H1 (cell line): ENCODE data around the gene KLK10. TPM values are rescaled to one million over a fixed set of nuclear protein-coding genes. Genes with fewer than 3 reads are reported as not detected.

Experiments used
- CTCF ChIA-PET: fragments of 300-600 bp; sonication (Branson Sonifier 250); formaldehyde crosslinking; loops from one replicate; lab custom pipeline; 2021; ENCODE audit not compliant: partially characterized antibody; lab: Charles Lee
- POLR2A ChIA-PET: fragments of 300-600 bp; sonication (Branson Sonifier 250); formaldehyde crosslinking; loops from one replicate; lab custom pipeline; 2021; ENCODE audit warnings: inconsistent platforms; ENCODE audit not compliant: partially characterized antibody; lab: Charles Lee
- DNase-seq, 2 experiments: peaks; one replicate each; pipeline versions ENCODE4 v3.0.0 to v3.0.0-alpha.2; 2010 to 2022; ENCODE audit warnings: low spot score in 2 of 2, low read depth in 1 of 2, mixed read lengths in 1 of 2
- FAIRE-seq: peaks from 2 replicates; lab custom pipeline; 2011; peaks lifted over from hg19 to GRCh38; lab: Jason Lieb, UNC
- H2AFZ ChIP-seq: 2 replicates; pipeline ENCODE4 v1.8.1; 2012; ENCODE audit warnings: low read length, inconsistent platforms
- H2AK5ac ChIP-seq: 2 replicates; pipeline ENCODE4 v1.6.1; 2013; ENCODE audit warnings: low read depth, low read length
- H2BK120ac ChIP-seq: replicated peaks from 2 replicates; pipeline ENCODE3; 2013; ENCODE audit warnings: low read depth, low read length, inconsistent platforms
- H2BK12ac ChIP-seq: 2 replicates; pipeline ENCODE4 v1.6.1; 2013; ENCODE audit warnings: low read depth, low read length
- H2BK15ac ChIP-seq: 2 replicates; pipeline ENCODE4 v1.6.1; 2013; ENCODE audit warnings: low read length
- H2BK20ac ChIP-seq: 2 replicates; pipeline ENCODE4 v1.6.1; 2013; ENCODE audit warnings: low read length
- H2BK5ac ChIP-seq: 2 replicates; pipeline ENCODE4 v1.6.1; 2013; ENCODE audit warnings: low read depth, low read length
- H3K14ac ChIP-seq: 2 replicates; pipeline ENCODE4 v1.6.1; 2013; ENCODE audit warnings: inconsistent platforms; ENCODE audit not compliant: insufficient read length
- H3K18ac ChIP-seq: 2 replicates; pipeline ENCODE4 v1.6.1; 2013; ENCODE audit warnings: low read length; ENCODE audit errors: extremely low read depth
- H3K23ac ChIP-seq: 2 replicates; pipeline ENCODE4 v1.6.1; 2013; ENCODE audit warnings: inconsistent platforms; ENCODE audit not compliant: insufficient read length
- H3K23me2 ChIP-seq: 2 replicates; pipeline ENCODE4 v1.6.1; 2013; ENCODE audit warnings: low read depth, low read length
- H3K27ac ChIP-seq: 2 replicates; pipeline ENCODE4 v1.6.1; 2011; ENCODE audit warnings: low read depth, low read length, inconsistent platforms
- H3K27me3 ChIP-seq, 4 experiments: replicated peaks in 1 of 4; 1 replicate in 1 of 4; 2 replicates in 3 of 4; pipeline versions ENCODE4 v1.6.1 to v1.8.1; 2011 to 2013; ENCODE audit warnings: low read length in 3 of 4, mild to moderate bottlenecking in 3 of 4, inconsistent platforms in 2 of 4, mixed read lengths in 2 of 4, moderate library complexity in 1 of 4; ENCODE audit not compliant: control insufficient read depth in 3 of 4, insufficient read depth in 3 of 4; ENCODE audit errors: extremely low read depth in 1 of 4
- H3K36me3 ChIP-seq, 4 experiments: 2 replicates each; pipeline versions ENCODE4 v1.6.1 to v1.8.1; 2011 to 2013; ENCODE audit warnings: mild to moderate bottlenecking in 4 of 4, low read length in 3 of 4, moderate library complexity in 2 of 4, control low read depth in 1 of 4, inconsistent platforms in 1 of 4; ENCODE audit not compliant: insufficient read depth in 4 of 4, control insufficient read depth in 2 of 4
- H3K4ac ChIP-seq: replicated peaks from 2 replicates; pipeline ENCODE3; 2013; ENCODE audit warnings: low read length, low read depth, mixed read lengths, inconsistent platforms; ENCODE audit not compliant: insufficient read length
- H3K4me1 ChIP-seq, 4 experiments: replicated peaks in 1 of 4; 1 replicate in 1 of 4; 2 replicates in 3 of 4; pipeline versions ENCODE4 v1.6.1 to v1.8.1; 2011 to 2013; ENCODE audit warnings: low read length in 3 of 4, inconsistent platforms in 2 of 4, mixed read lengths in 1 of 4; ENCODE audit not compliant: insufficient read depth in 4 of 4, control insufficient read depth in 3 of 4
- H3K4me2 ChIP-seq, 2 experiments: 2 replicates each; pipeline versions ENCODE4 v1.6.1 to v1.8.1; 2011 to 2013; ENCODE audit warnings: low read depth in 2 of 2, low read length in 2 of 2, control low read depth in 1 of 2, inconsistent platforms in 1 of 2, mild to moderate bottlenecking in 1 of 2; ENCODE audit not compliant: insufficient read depth in 1 of 2
- H3K4me3 ChIP-seq, 4 experiments: fragments of 200-600, 300-600 bp in 1 of 4; sonication (generic), shearing (Covaris generic), sonication (Bioruptor Twin) in 1 of 4; 2 replicates each; pipeline versions ENCODE4 v1.5.1 to v1.8.1; 2011 to 2016; ENCODE audit warnings: low read length in 4 of 4, low read depth in 3 of 4, control low read depth in 2 of 4, inconsistent platforms in 2 of 4, mild to moderate bottlenecking in 2 of 4, mixed read lengths in 1 of 4, moderate library complexity in 1 of 4; ENCODE audit not compliant: insufficient read depth in 2 of 4; ENCODE audit errors: extremely low read depth in 1 of 4
- H3K56ac ChIP-seq: replicated peaks from 2 replicates; pipeline ENCODE3; 2013; ENCODE audit warnings: low read depth, mild to moderate bottlenecking, mixed read lengths, low read length, inconsistent platforms; ENCODE audit not compliant: insufficient read length
- H3K79me1 ChIP-seq: 2 replicates; pipeline ENCODE4 v1.6.1; 2013; ENCODE audit warnings: low read depth, low read length, control low read depth
- H3K79me2 ChIP-seq, 2 experiments: 2 replicates each; pipeline versions ENCODE4 v1.6.1 to v1.8.1; 2012 to 2013; ENCODE audit warnings: low read length in 2 of 2, mild to moderate bottlenecking in 2 of 2, inconsistent platforms in 1 of 2; ENCODE audit not compliant: insufficient read depth in 2 of 2, control insufficient read depth in 1 of 2
- H3K9ac ChIP-seq, 4 experiments: replicated peaks in 1 of 4; 1 replicate in 1 of 4; 2 replicates in 3 of 4; pipeline versions ENCODE4 v1.6.1 to v1.8.1; 2011 to 2013; ENCODE audit warnings: low read depth in 3 of 4, low read length in 3 of 4, control low read depth in 2 of 4, mild to moderate bottlenecking in 2 of 4, moderate library complexity in 2 of 4, inconsistent platforms in 1 of 4; ENCODE audit errors: extremely low read depth in 1 of 4
- H3K9me3 ChIP-seq, 2 experiments: 2 replicates each; pipeline versions ENCODE4 v1.6.1 to v1.8.1; 2012 to 2013; ENCODE audit warnings: mild to moderate bottlenecking in 2 of 2, moderate library complexity in 2 of 2, control low read depth in 1 of 2, inconsistent platforms in 1 of 2, low read depth in 1 of 2, low read length in 1 of 2, mixed read lengths in 1 of 2; ENCODE audit not compliant: insufficient read depth in 2 of 2
- H4K20me1 ChIP-seq, 2 experiments: replicated peaks in 1 of 2; 2 replicates each; pipeline versions ENCODE3 to v1.8.1; 2011 to 2013; ENCODE audit warnings: inconsistent platforms in 2 of 2, low read length in 2 of 2, mild to moderate bottlenecking in 1 of 2; ENCODE audit not compliant: insufficient read depth in 2 of 2, control insufficient read depth in 1 of 2
- H4K5ac ChIP-seq: 2 replicates; pipeline ENCODE4 v1.6.1; 2013; ENCODE audit warnings: low read length, low read depth, mixed read lengths, inconsistent platforms; ENCODE audit not compliant: insufficient read length
- H4K8ac ChIP-seq: 2 replicates; pipeline ENCODE4 v1.8.0; 2013; ENCODE audit warnings: mild to moderate bottlenecking, moderate library complexity, low read length, inconsistent platforms; ENCODE audit not compliant: insufficient read depth; ENCODE audit errors: extremely low read depth
- H4K91ac ChIP-seq: replicated peaks from 2 replicates; pipeline ENCODE3; 2013; ENCODE audit warnings: low read length, mixed read lengths, inconsistent platforms; ENCODE audit not compliant: insufficient read length
- CHD1 ChIP-seq: IDR thresholded peaks from 2 replicates; pipeline ENCODE4 v1.6.1; 2012; ENCODE audit warnings: low read depth, low read length, improper control_type of control experiment
- CTCF ChIP-seq, 3 experiments: IDR thresholded peaks; 1 replicate in 2 of 3; 2 replicates in 1 of 3; pipeline versions ENCODE4 v1.5.1 to v1.6.1; 2011; ENCODE audit warnings: low read length in 3 of 3, mild to moderate bottlenecking in 3 of 3, inconsistent platforms in 2 of 3, low read depth in 1 of 3, moderate library complexity in 1 of 3; ENCODE audit not compliant: insufficient read depth in 1 of 3; ENCODE audit errors: control extremely low read depth in 1 of 3
- RAD21 ChIP-seq, 2 experiments: IDR thresholded peaks in 1 of 2; conservative IDR thresholded peaks in 1 of 2; 2 replicates each; pipeline ENCODE4 v1.6.1; 2011; ENCODE audit warnings: low read depth in 2 of 2, low read length in 2 of 2, improper control_type of control experiment in 1 of 2, inconsistent platforms in 1 of 2, mild to moderate bottlenecking in 1 of 2, moderate library complexity in 1 of 2
- WGBS, 2 experiments: shearing (Covaris generic) in 1 of 2; methylation state at CpG; one replicate each; pipeline versions ENCODE4 v1.1.6 to v1.1.7; 2013 to 2015; ENCODE audit warnings: low lambda C conversion rate in 2 of 2, mixed read lengths in 2 of 2, inconsistent platforms in 1 of 2, low coverage in 1 of 2, missing lambda C conversion rate in 1 of 2; ENCODE audit not compliant: insufficient replicate concordance in 2 of 2, insufficient coverage in 1 of 2, insufficient read length in 1 of 2; ENCODE audit errors: extremely low coverage in 1 of 2, missing lambda C conversion rate in 1 of 2; 5-methylcytosine and 5-hydroxymethylcytosine counted together
- polyA plus RNA-seq, 7 experiments: library from polyadenylated mRNA; depleted of rRNA in 3 of 7; stranded (reverse) in 5 of 7; unstranded in 2 of 7; fragments of >200 nt in 5 of 7; fragments of 200-250 nt in 2 of 7; gene quantifications; 1 replicate in 5 of 7; 2 replicates in 1 of 7; 4 replicates in 1 of 7; pipeline versions ENCODE4 v1.2.1 to v1.2.3, GENCODE V29; 2011 to 2013; ENCODE audit warnings: missing spikeins in 2 of 7, mixed read lengths in 2 of 7
- total RNA-seq: library from RNA; stranded (reverse); fragmentation: NEBNext Ultra II Directional; extraction: Animal tissue kit (Norgen Biotek cat#: 25700); gene quantifications from 2 replicates; pipeline ENCODE4 v1.2.1, GENCODE V29; 2021

Gene KLK10
- total and polyA plus RNA-seq, 2 of the 8 experiments (the other 6 are each of a cell fraction or from before 2014, with no cell fraction given) = 4.8 to 9.7 TPM

GRCh38 chr19:50967929-50968715 is 51.4 kb downstream of the KLK10 start:
- H4K20me1 ChIP-seq = no peaks in the 10 kb centered on the region
- H3K14ac ChIP-seq = no peak overlapping the region
- ChIA-PET CTCF (interaction anchor here (1.3 to 1.9 kb wide), 2 partner anchors 17 to 129 kb away, joined by 3 to 5 read pairs; no protein-coding TSS in a partner anchor), POLR2A (interaction anchor here (1.0 kb wide), 1 partner anchor 163 kb away, joined by 3 read pairs; no protein-coding TSS in a partner anchor)
- no peak overlapping the region for H2BK12ac ChIP-seq
- H3K56ac ChIP-seq = no peak overlapping the region
- H4K91ac ChIP-seq = no peak overlapping the region
- peaks cover 3% of the 10 kb centered on the region; the same call in 1 of the 2 replicates for H3K23me2 ChIP-seq
- H3K9me3 ChIP-seq = no peaks in the 10 kb centered on the region; a peak in 1 of 4 replicates
- H3K27ac ChIP-seq = no peak overlapping the region
- peak overlapping the region; percentile 71; the same call in 1 of the 2 replicates for H3K18ac ChIP-seq
- H3K4ac ChIP-seq = no peak overlapping the region
- H3K4me1 ChIP-seq = peaks cover 0 to 16% (median 6%) of the 10 kb centered on the region in 4 experiments; a peak in 5 of 7 replicates
- no peaks in the 10 kb centered on the region for H3K36me3 ChIP-seq
- no peaks in the 10 kb centered on the region for H3K79me2 ChIP-seq
- FAIRE-seq (no peak), DNase-seq (no peak)
- no peak overlapping the region for H2BK120ac ChIP-seq
- no peaks in the 10 kb centered on the region; a peak in 1 of 7 replicates for H3K27me3 ChIP-seq
- no peak overlapping the region for H3K4me2 ChIP-seq
- no peak overlapping the region for H4K5ac ChIP-seq
- no peaks in the 10 kb centered on the region for H3K79me1 ChIP-seq
- H2BK15ac ChIP-seq = no peak overlapping the region
- no peak overlapping the region for H2BK20ac ChIP-seq
- no peak overlapping the region for H3K23ac ChIP-seq
- WGBS, 2 experiments = 85% methylated on average over 13 of the region's 20 CpGs; no CpG with 5 or more reads in 1 of the 2 experiments
- TF ChIP-seq CTCF (IDR thresholded peaks at IDR 0.05; ENCODE audit: control extremely low read depth in 1 of 3, insufficient read depth in 1 of 3, low read depth in 1 of 3, low read length in 3 of 3) (peak in 2 of 3 experiments; percentile 14 to 19; a peak in 1 of 4 replicates), CHD1 (no peak), RAD21 (IDR thresholded peaks at IDR 0.05 in 1 of 2, conservative IDR thresholded peaks at IDR 0.05 in 1 of 2; ENCODE audit: low read depth in 2 of 2, low read length in 2 of 2) (peak; percentile 29 to 31; a peak in 2 of 4 replicates)
- no peak overlapping the region for H2AK5ac ChIP-seq
- no peak overlapping the region for H4K8ac ChIP-seq
- peak overlapping the region; percentile 94 for H2AFZ ChIP-seq
- H2BK5ac ChIP-seq = no peak overlapping the region; the same call in 1 of the 2 replicates
- no peak overlapping the region for H3K9ac ChIP-seq
- H3K4me3 ChIP-seq = no peak overlapping the region
